Caco-2 (cell line): Measurements from ENCODE around the gene ABHD14A. TPM values are rescaled to one million over a fixed set of nuclear protein-coding genes. Genes with fewer than 3 reads are reported as not detected.

Experiments
- BruUV-seq: library from RNA; stranded (reverse); fragments of 400-500 nt; replicated peaks from 2 replicates; lab custom pipeline; 2021; lab: Mats Ljungman, UMichigan
- CTCF ChIA-PET: fragments of 300-600 bp; sonication (Branson Sonifier 250); formaldehyde crosslinking; loops from one replicate; lab custom pipeline; 2022; ENCODE audit warnings: antibody characterized with exemption; lab: Charles Lee
- POLR2A ChIA-PET: fragments of 300-600 bp; sonication (Branson Sonifier 250); formaldehyde crosslinking; loops from one replicate; lab custom pipeline; 2022; ENCODE audit warnings: antibody characterized with exemption; lab: Charles Lee
- DNase-seq, 2 experiments: peaks; one replicate each; pipeline versions ENCODE4 v3.0.0 to v3.0.0-alpha.2; 2020 to 2022
- H3K27me3 ChIP-seq: replicated peaks from 2 replicates; pipeline ENCODE4 v1.6.0; 2011; ENCODE audit warnings: low read length; ENCODE audit not compliant: control insufficient read depth, insufficient read depth
- H3K36me3 ChIP-seq: 2 replicates; pipeline ENCODE4 v1.5.1; 2011; ENCODE audit warnings: low read length; ENCODE audit not compliant: control insufficient read depth, insufficient read depth
- H3K4me1 ChIP-seq: fragments of 250-450 bp; sonication (Bioruptor Pico); 2 replicates; pipeline ENCODE4 v1.5.1; 2020; ENCODE audit warnings: mild to moderate bottlenecking
- H3K4me3 ChIP-seq: 2 replicates; pipeline ENCODE4 v1.5.1; 2011; ENCODE audit warnings: low read depth, mild to moderate bottlenecking, control low read depth, low read length
- H3K9me3 ChIP-seq: fragments of 250-450 bp; sonication (Bioruptor Pico); 2 replicates; pipeline ENCODE4 v1.5.1; 2020; ENCODE audit warnings: mild to moderate bottlenecking, moderate library complexity
- H3K27ac Mint-ChIP-seq: one replicate; pipeline ENCODE4 v1.8.0; 2022; ENCODE audit warnings: mixed read lengths; ENCODE audit not compliant: unreplicated experiment
- H3K27me3 Mint-ChIP-seq: one replicate; pipeline ENCODE4 v1.8.0; 2022; ENCODE audit warnings: mixed read lengths; ENCODE audit not compliant: insufficient read depth, unreplicated experiment
- H3K36me3 Mint-ChIP-seq: one replicate; pipeline ENCODE4 v1.8.0; 2022; ENCODE audit warnings: mild to moderate bottlenecking, mixed read lengths; ENCODE audit not compliant: insufficient read depth, unreplicated experiment
- H3K4me1 Mint-ChIP-seq: one replicate; pipeline ENCODE4 v1.8.0; 2022; ENCODE audit warnings: low read depth, mixed read lengths; ENCODE audit not compliant: unreplicated experiment
- H3K4me3 Mint-ChIP-seq: one replicate; pipeline ENCODE4 v1.8.0; 2022; ENCODE audit warnings: mild to moderate bottlenecking, moderate library complexity, mixed read lengths; ENCODE audit not compliant: unreplicated experiment
- H3K9me3 Mint-ChIP-seq: one replicate; pipeline ENCODE4 v1.8.0; 2022; ENCODE audit warnings: mixed read lengths; ENCODE audit not compliant: unreplicated experiment
- CTCF ChIP-seq, 2 experiments: fragments of 200-600 bp in 1 of 2; IDR thresholded peaks; 1 replicate in 1 of 2; 2 replicates in 1 of 2; pipeline versions ENCODE4 v1.5.1 to v1.8.0; 2011 to 2022; ENCODE audit warnings: antibody characterized with exemption in 1 of 2, control low read depth in 1 of 2, inconsistent platforms in 1 of 2, low read depth in 1 of 2, low read length in 1 of 2, mild to moderate bottlenecking in 1 of 2, moderate library complexity in 1 of 2; ENCODE audit not compliant: insufficient read depth in 1 of 2, severe bottlenecking in 1 of 2, unreplicated experiment in 1 of 2
- intact Hi-C: fragments of 100-400 bp; cut with micrococcal nuclease; formaldehyde crosslinking; loops from one replicate; pipeline ENCODE4 v1.10.0; 2022; ENCODE audit not compliant: unreplicated experiment
- total RNA-seq: library from RNA; stranded (reverse); gene quantifications from 2 replicates; pipeline ENCODE4 v1.2.3, GENCODE V29; 2022

Gene ABHD14A
- total RNA-seq, 1 experiment from 2014 or later, result 14.0 TPM

GRCh38 chr3:52026041-52026440, 51.2 kb downstream of the ABHD14A start:
- no peak overlapping the region for H3K4me3 ChIP-seq
- no peak for DNase-seq
- no peaks in the 10 kb centered on the region for H3K4me1 ChIP-seq
- Mint-ChIP-seq H3K36me3 (no peaks in the 10 kb centered on the region), H3K27ac (no peak overlapping the region), H3K27me3 (no peaks in the 10 kb centered on the region), H3K4me3 (no peak overlapping the region), H3K4me1 (no peaks in the 10 kb centered on the region), H3K9me3 (no peaks in the 10 kb centered on the region)
- intact Hi-C loops, result no loop called here
- POLR2A ChIA-PET, result no interaction called here
- no peaks in the 10 kb centered on the region for H3K36me3 ChIP-seq
- H3K9me3 ChIP-seq, result no peaks in the 10 kb centered on the region
- no TSS peak for BruUV-seq
- TF ChIP-seq CTCF (IDR thresholded peaks at IDR 0.05; ENCODE audit: insufficient read depth in 1 of 2, low read depth in 1 of 2, low read length in 1 of 2, severe bottlenecking in 1 of 2, unreplicated experiment in 1 of 2), result no peak
- no peaks in the 10 kb centered on the region for H3K27me3 ChIP-seq
- CTCF ChIA-PET, result no interaction called here

- Mint-ChIP-seq H3K27ac (no peak overlapping the region), H3K4me1 (no peaks in the 10 kb centered on the region), H3K4me3 (no peak overlapping the region), H3K9me3 (no peaks in the 10 kb centered on the region), H3K36me3 (no peaks in the 10 kb centered on the region), H3K27me3 (no peaks in the 10 kb centered on the region)
- ChIA-PET CTCF (interaction anchor here (0.8 to 0.9 kb wide), 2 partner anchors 116 to 337 kb away, joined by 3 read pairs; no protein-coding TSS in a partner anchor), POLR2A (no interaction called here)
- BruUV-seq, result no TSS peak
- Histone ChIP-seq H3K4me1 (peaks cover 2% of the 10 kb centered on the region; the same call in 1 of the 2 replicates), H3K9me3 (no peaks in the 10 kb centered on the region), H3K36me3 (no peaks in the 10 kb centered on the region), H3K27me3 (no peaks in the 10 kb centered on the region), H3K4me3 (no peak overlapping the region)
- no peak for TF ChIP-seq CTCF (IDR thresholded peaks at IDR 0.05; ENCODE audit: insufficient read depth in 1 of 2, low read depth in 1 of 2, low read length in 1 of 2, severe bottlenecking in 1 of 2, unreplicated experiment in 1 of 2)
- intact Hi-C loops, result no loop called here
- no peak for DNase-seq
Observed at GRCh38 chr3:52028572-52028971, 53.7 kb downstream of the ABHD14A start.

GRCh38 chr3:52029053-52029452, 54.2 kb downstream of the ABHD14A start:
- ChIA-PET POLR2A (no interaction called here), CTCF (interaction anchor here (0.8 to 0.9 kb wide), 2 partner anchors 116 to 337 kb away, joined by 3 read pairs; no protein-coding TSS in a partner anchor)
- no peaks in the 10 kb centered on the region for H3K27me3 ChIP-seq
- no peaks in the 10 kb centered on the region for H3K9me3 ChIP-seq
- intact Hi-C loops, result no loop called here
- no peaks in the 10 kb centered on the region for H3K36me3 Mint-ChIP-seq
- H3K4me3 ChIP-seq, result no peak overlapping the region
- no peak overlapping the region for H3K27ac Mint-ChIP-seq
- BruUV-seq, result no TSS peak
- no peaks in the 10 kb centered on the region for H3K36me3 ChIP-seq
- no peak overlapping the region for H3K4me3 Mint-ChIP-seq
- peaks cover 7% of the 10 kb centered on the region; the same call in 1 of the 2 replicates for H3K4me1 ChIP-seq
- H3K27me3 Mint-ChIP-seq, result no peaks in the 10 kb centered on the region
- TF ChIP-seq CTCF (IDR thresholded peaks at IDR 0.05; ENCODE audit: insufficient read depth in 1 of 2, low read depth in 1 of 2, low read length in 1 of 2, severe bottlenecking in 1 of 2, unreplicated experiment in 1 of 2), result no peak
- DNase-seq, result no peak
- H3K9me3 Mint-ChIP-seq, result no peaks in the 10 kb centered on the region
- H3K4me1 Mint-ChIP-seq, result no peaks in the 10 kb centered on the region
